AG04450 (cell line): ENCODE results near the gene BIN1. TPM values are rescaled to one million over a fixed set of nuclear protein-coding genes. Genes with fewer than 3 reads are reported as not detected.

Source experiments
- CTCF ChIA-PET: fragments of 300-600, 350-600 bp; formaldehyde crosslinking; extraction: SDS; loops from one replicate; lab custom pipeline; 2022; ENCODE audit warnings: antibody characterized with exemption, inconsistent platforms; lab: Charles Lee
- POLR2A ChIA-PET: fragments of 350-600 bp; formaldehyde crosslinking; extraction: SDS; loops from one replicate; lab custom pipeline; 2021; ENCODE audit warnings: antibody characterized with exemption, inconsistent platforms; lab: Yijun Ruan, JAX
- DNase-seq: peaks from one replicate; pipeline ENCODE4 v3.0.0-alpha.2; 2011; ENCODE audit warnings: low read depth, low spot score
- H3K27ac ChIP-seq: one replicate; pipeline ENCODE4 v1.5.1; 2012; ENCODE audit warnings: low read depth, low read length, control low read depth
- H3K27me3 ChIP-seq: one replicate; pipeline ENCODE4 v1.6.0; 2012; ENCODE audit warnings: low read length; ENCODE audit not compliant: control insufficient read depth, insufficient read depth
- H3K4me3 ChIP-seq: 2 replicates; pipeline ENCODE4 v1.5.1; 2011; ENCODE audit warnings: mild to moderate bottlenecking, low read depth, low read length, control low read depth
- H3K9me3 ChIP-seq: 2 replicates; pipeline ENCODE4 v1.5.1; 2012; ENCODE audit warnings: low read length; ENCODE audit not compliant: control insufficient read depth, insufficient read depth
- CTCF ChIP-seq: IDR thresholded peaks from 2 replicates; pipeline ENCODE4 v1.5.1; 2011; ENCODE audit warnings: low read depth, low read length, control low read depth, inconsistent platforms
- polyA plus RNA-seq: library from polyadenylated mRNA; depleted of rRNA; stranded (reverse); fragments of >200 nt; gene quantifications from 2 replicates; pipeline ENCODE4 v1.2.3, GENCODE V29; 2011

The BIN1 gene
- polyA plus RNA-seq, 1 experiment = 32.4 TPM

- POLR2A ChIA-PET = no interaction called here
- H3K27me3 ChIP-seq = no peaks in the 10 kb centered on the region
- no peak for DNase-seq
- no peak overlapping the region for H3K4me3 ChIP-seq
- CTCF ChIA-PET = no interaction called here
- no peak for TF ChIP-seq CTCF
- H3K27ac ChIP-seq = no peak overlapping the region
- no peaks in the 10 kb centered on the region for H3K9me3 ChIP-seq
Measured at GRCh38 chr2:127065940-127066318, 41.0 kb downstream of the BIN1 start.

- no peak for DNase-seq
- peak overlapping the region; percentile 91 for H3K27ac ChIP-seq
- H3K4me3 ChIP-seq = no peak overlapping the region
- POLR2A ChIA-PET = interaction anchor here (0.7 to 1.1 kb wide), 3 partner anchors 17 to 111 kb away, joined by 4 to 7 read pairs (median 5); no protein-coding TSS in a partner anchor
- H3K9me3 ChIP-seq = no peaks in the 10 kb centered on the region
- no peaks in the 10 kb centered on the region for H3K27me3 ChIP-seq
- TF ChIP-seq CTCF = no peak
- CTCF ChIA-PET = interaction anchor here (0.6 to 0.7 kb wide), 3 partner anchors 16 to 347 kb away, joined by 4 to 7 read pairs (median 6); no protein-coding TSS in a partner anchor
Measured at GRCh38 chr2:127065299-127065939, 41.5 kb downstream of the BIN1 start.

DNA sequence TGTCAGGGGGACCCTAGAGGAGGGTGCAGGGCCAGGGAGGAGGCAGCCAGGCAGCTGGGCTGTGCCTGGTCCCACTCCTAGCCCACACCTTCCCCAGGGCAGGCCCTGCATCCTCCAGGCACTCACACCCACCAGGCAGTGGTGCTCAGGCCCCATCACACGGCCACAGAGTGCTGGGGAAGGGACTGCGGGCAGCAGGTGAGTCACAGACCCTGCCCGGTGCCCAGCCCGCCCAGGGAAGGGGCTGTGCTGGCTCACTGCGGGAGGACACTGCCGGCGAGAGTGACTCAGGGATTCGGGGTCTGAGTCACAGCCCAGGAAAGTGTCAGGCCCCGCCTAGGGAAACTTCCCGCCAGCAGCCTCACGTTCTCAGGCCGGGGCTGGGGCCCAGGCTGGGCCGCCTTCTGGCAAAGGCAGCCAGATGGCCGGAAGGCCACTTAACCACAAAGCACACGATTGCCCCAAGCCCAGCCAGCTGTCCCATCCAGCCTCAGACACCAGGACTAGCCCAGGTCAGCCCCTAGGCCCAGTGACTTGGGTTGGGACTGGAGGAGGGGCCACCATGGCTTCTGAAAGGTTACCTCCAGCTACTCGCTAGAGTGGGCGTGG, 42.2 kb downstream of the BIN1 start:
- H3K27me3 ChIP-seq = no peaks in the 10 kb centered on the region
- peak; percentile 84 for DNase-seq
- H3K27ac ChIP-seq = peak overlapping the region; percentile 91
- no peaks in the 10 kb centered on the region for H3K9me3 ChIP-seq
- no peak; the same call in 1 of the 2 replicates for TF ChIP-seq CTCF
- peak overlapping the region; percentile 13; the same call in 1 of the 2 replicates for H3K4me3 ChIP-seq
- ChIA-PET CTCF (interaction anchor here (0.6 to 0.7 kb wide), 3 partner anchors 15 to 348 kb away, joined by 4 to 7 read pairs (median 6); no protein-coding TSS in a partner anchor), POLR2A (interaction anchor here (0.7 to 1.1 kb wide), 3 partner anchors 17 to 111 kb away, joined by 4 to 7 read pairs (median 5); no protein-coding TSS in a partner anchor)

DNA sequence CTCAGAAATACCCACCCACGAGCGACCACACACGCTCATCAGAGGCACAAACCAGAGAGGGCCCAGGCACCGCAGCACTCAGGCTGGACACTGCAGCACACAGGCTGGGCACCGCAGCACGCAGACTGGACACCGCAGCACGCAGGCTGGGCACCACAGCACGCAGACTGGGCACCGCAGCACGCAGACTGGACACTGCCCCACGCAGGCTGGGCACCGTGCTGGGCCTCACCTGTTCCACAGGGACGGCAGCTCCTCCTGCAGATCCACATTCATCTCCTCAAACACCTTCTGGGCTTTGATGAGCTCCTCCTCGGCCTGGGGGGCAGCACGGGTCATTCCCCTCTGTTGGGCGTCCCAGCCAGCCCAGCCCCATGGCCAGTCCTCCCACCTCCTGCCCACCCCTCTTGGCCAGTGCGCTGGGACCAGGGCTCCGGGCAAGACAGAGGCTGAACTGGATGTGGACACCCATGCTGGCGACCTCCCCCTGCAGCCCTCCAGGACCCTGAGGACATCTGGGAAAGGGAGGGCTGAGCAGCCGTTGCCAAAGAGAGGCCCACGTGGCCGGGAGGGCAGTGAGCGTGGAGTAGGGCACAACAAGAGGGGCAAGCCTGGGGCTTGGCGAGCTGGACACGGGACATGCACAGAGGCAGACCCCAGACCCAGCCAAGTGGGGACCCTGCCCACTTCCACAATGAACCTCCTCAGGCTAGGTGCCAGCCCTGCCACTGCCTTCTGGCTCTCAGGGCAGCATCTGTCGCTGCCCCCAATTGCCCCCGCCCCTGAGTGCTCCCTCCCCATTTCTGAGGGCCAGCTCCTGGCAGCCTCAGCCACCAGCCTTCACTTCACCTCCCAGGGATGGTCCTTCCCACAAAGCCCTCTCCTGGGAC, 43.0 kb downstream of the BIN1 start:
- no peak for DNase-seq
- POLR2A ChIA-PET = no interaction called here
- Histone ChIP-seq H3K27me3 (no peaks in the 10 kb centered on the region), H3K9me3 (no peaks in the 10 kb centered on the region), H3K4me3 (no peak overlapping the region), H3K27ac (peak overlapping the region; percentile 91)
- TF ChIP-seq CTCF = no peak
- CTCF ChIA-PET = interaction anchor here (1.1 kb wide), 1 partner anchor 11 kb away, joined by 4 read pairs; no protein-coding TSS in a partner anchor
